ENCODE results near the gene INO80. TPM values are rescaled to one million over a fixed set of nuclear protein-coding genes. Genes with fewer than 3 reads are reported as not detected.

The INO80 gene
- total and polyA plus RNA-seq, 2 donors (not counting 1 experiment from before 2014, with no cell fraction given), result 16.3 to 55.7 TPM

GRCh38 chr15:40988156-40988555 is 127.9 kb downstream of the INO80 start:
- H3K4me3 Mint-ChIP-seq, result no peak overlapping the region
- DNase-seq, result no peak
- intact Hi-C loops (cut with micrococcal nuclease), result no loop called here
- no peak for ATAC-seq (ENCODE audit: low read depth)
- no peaks in the 10 kb centered on the region for H3K27me3 ChIP-seq (replicated peaks in 1 of 4; ENCODE audit: control extremely low read depth in 1 of 4, control insufficient read depth in 3 of 4, insufficient read depth in 4 of 4, low read length in 3 of 4)
- H3K4me1 ChIP-seq (ENCODE audit: control insufficient read depth in 2 of 2, insufficient read depth in 2 of 2, low read length in 2 of 2), result no peaks in the 10 kb centered on the region
- H3K4me2 ChIP-seq (replicated peaks; ENCODE audit: low read depth, low read length, poor library complexity, severe bottlenecking), result no peak overlapping the region
- no peak overlapping the region for H3K9ac ChIP-seq (ENCODE audit: low read length)
- H3K27ac Mint-ChIP-seq, result no peak overlapping the region
- H3K9me3 ChIP-seq (ENCODE audit: control extremely low read depth in 1 of 3, control insufficient read depth in 2 of 3, insufficient read depth in 1 of 3, low read length in 2 of 3), result no peaks in the 10 kb centered on the region
- no peaks in the 10 kb centered on the region for H3K27me3 Mint-ChIP-seq
- H3K9me3 Mint-ChIP-seq (ENCODE audit: insufficient read depth), result no peaks in the 10 kb centered on the region
- ChIA-PET CTCF (interaction anchor here (0.5 kb wide), 1 partner anchor 84 kb away, joined by 4 read pairs; no protein-coding TSS in a partner anchor), POLR2A (no interaction called here)
- H3K36me3 ChIP-seq (replicated peaks in 1 of 2; ENCODE audit: control extremely low read depth in 1 of 2, control insufficient read depth in 1 of 2, extremely low read depth in 1 of 2, insufficient read depth in 2 of 2, low read length in 1 of 2), result peaks cover 4 to 85% of the 10 kb centered on the region in 2 experiments
- H2AFZ ChIP-seq (ENCODE audit: insufficient read depth, low read depth, low read length, poor library complexity, severe bottlenecking), result no peak overlapping the region
- no peaks in the 10 kb centered on the region for H3K4me1 Mint-ChIP-seq
- TF ChIP-seq CTCF (IDR thresholded peaks at IDR 0.05) (no peak), EZH2 (IDR thresholded peaks at IDR 0.05; ENCODE audit: borderline replicate concordance, insufficient read depth, low read depth, low read length, poor library complexity, severe bottlenecking) (no peak)
- H3K4me3 ChIP-seq (ENCODE audit: control extremely low read depth in 1 of 5, extremely low read depth in 1 of 5, insufficient read depth in 1 of 5, low read depth in 2 of 5, low read length in 4 of 5), result no peak overlapping the region
- no peaks in the 10 kb centered on the region for H4K20me1 ChIP-seq (ENCODE audit: control insufficient read depth, insufficient read depth, low read length, poor library complexity, severe bottlenecking)
- 100% methylated on average over 1 of the region's 4 CpGs for WGBS (ENCODE audit: insufficient coverage)
- H3K27ac ChIP-seq (ENCODE audit: low read length in 2 of 2), result no peak overlapping the region
- no peaks in the 10 kb centered on the region for H3K79me2 ChIP-seq (ENCODE audit: control insufficient read depth, insufficient read depth, low read length)

- no peak for DNase-seq
- Mint-ChIP-seq H3K4me3 (no peak overlapping the region), H3K9me3 (ENCODE audit: insufficient read depth) (no peaks in the 10 kb centered on the region), H3K4me1 (no peaks in the 10 kb centered on the region), H3K27ac (no peak overlapping the region), H3K27me3 (no peaks in the 10 kb centered on the region)
- no peaks in the 10 kb centered on the region for H3K4me1 ChIP-seq (ENCODE audit: control insufficient read depth in 2 of 2, insufficient read depth in 2 of 2, low read length in 2 of 2)
- H3K9me3 ChIP-seq (ENCODE audit: control extremely low read depth in 1 of 3, control insufficient read depth in 2 of 3, insufficient read depth in 1 of 3, low read length in 2 of 3), result no peaks in the 10 kb centered on the region
- H3K4me2 ChIP-seq (replicated peaks; ENCODE audit: low read depth, low read length, poor library complexity, severe bottlenecking), result no peak overlapping the region
- ChIA-PET POLR2A (no interaction called here), CTCF (no interaction called here)
- no peaks in the 10 kb centered on the region for H3K79me2 ChIP-seq (ENCODE audit: control insufficient read depth, insufficient read depth, low read length)
- H3K27ac ChIP-seq (ENCODE audit: low read length in 2 of 2), result no peak overlapping the region
- no peak for TF ChIP-seq EZH2 (IDR thresholded peaks at IDR 0.05; ENCODE audit: borderline replicate concordance, insufficient read depth, low read depth, low read length, poor library complexity, severe bottlenecking)
- no peak for TF ChIP-seq CTCF (IDR thresholded peaks at IDR 0.05)
- intact Hi-C loops (cut with micrococcal nuclease), result no loop called here
- no peak overlapping the region for H3K4me3 ChIP-seq (ENCODE audit: control extremely low read depth in 1 of 5, extremely low read depth in 1 of 5, insufficient read depth in 1 of 5, low read depth in 2 of 5, low read length in 4 of 5)
- H3K36me3 ChIP-seq (replicated peaks in 1 of 2; ENCODE audit: control extremely low read depth in 1 of 2, control insufficient read depth in 1 of 2, extremely low read depth in 1 of 2, insufficient read depth in 2 of 2, low read length in 1 of 2), result peaks cover 4 to 85% of the 10 kb centered on the region in 2 experiments
- WGBS (ENCODE audit: insufficient coverage), result 100% methylated on average over 4 of the region's 7 CpGs
- no peak for ATAC-seq (ENCODE audit: low read depth)
- no peaks in the 10 kb centered on the region for H4K20me1 ChIP-seq (ENCODE audit: control insufficient read depth, insufficient read depth, low read length, poor library complexity, severe bottlenecking)
- H3K27me3 ChIP-seq (replicated peaks in 1 of 4; ENCODE audit: control extremely low read depth in 1 of 4, control insufficient read depth in 3 of 4, insufficient read depth in 4 of 4, low read length in 3 of 4), result no peaks in the 10 kb centered on the region
- no peak overlapping the region for H3K9ac ChIP-seq (ENCODE audit: low read length)
- H2AFZ ChIP-seq (ENCODE audit: insufficient read depth, low read depth, low read length, poor library complexity, severe bottlenecking), result no peak overlapping the region
These were observed 129.3 kb downstream of the INO80 start for GRCh38 chr15:40986820-40987219.

Measured in B cell (primary cell).